ENCODE results near the gene CCNL2.

- TF ChIP-seq CTCF (IDR thresholded peaks at IDR 0.05) (no peak), POLR2A (IDR thresholded peaks at IDR 0.05) (no peak), POLR2AphosphoS5 (IDR thresholded peaks at IDR 0.05; ENCODE audit: insufficient read depth in 1 of 2, low read depth in 1 of 2) (no peak)
Observed at GRCh38 chr1:1380860-1381259, 18.3 kb downstream of the CCNL2 start.

All from vagina (tissue), 2 donors.